Activated T-cell treated with anti-CD3 and anti-CD28 coated beads, Interleukin-2, amount 50 U/mL, for 1 hour (primary cell): ENCODE results near the gene QSER1.
"Not testable (repeated sequence)": the region's sequence is repeated elsewhere in the genome, so short reads cannot be mapped to it uniquely, and the experiment has no call there.

Source experiments
- DNase-seq: peaks from one replicate; pipeline ENCODE4 v3.0.0-alpha.2; 2020

QSER1 gene

GRCh38 chr11:32937283-32937682 is 44.7 kb downstream of the QSER1 start:
- not testable (repeated sequence) for DNase-seq

GRCh38 chr11:32939046-32939445 is 46.4 kb downstream of the QSER1 start:
- DNase-seq: no peak

GRCh38 chr11:32939866-32940265 is 47.3 kb downstream of the QSER1 start:
- no peak for DNase-seq

- DNase-seq: no peak
These were observed 48.3 kb downstream of the QSER1 start for GRCh38 chr11:32940865-32941264.

- no peak for DNase-seq
These were observed 55.4 kb downstream of the QSER1 start for GRCh38 chr11:32947978-32948377.

GRCh38 chr11:32949739-32950138 is 57.1 kb downstream of the QSER1 start:
- DNase-seq: no peak

- DNase-seq: no peak
These were observed 59.8 kb downstream of the QSER1 start for GRCh38 chr11:32952421-32952820.

- no peak for DNase-seq
These were observed 61.1 kb downstream of the QSER1 start for GRCh38 chr11:32953700-32954099.

GRCh38 chr11:32960553-32961164 is 68.0 kb downstream of the QSER1 start:
- no peak for DNase-seq

- DNase-seq: no peak
These were observed 69.4 kb downstream of the QSER1 start for GRCh38 chr11:32962016-32962415.

- no peak for DNase-seq
These were observed 71.1 kb downstream of the QSER1 start for GRCh38 chr11:32963721-32964120.

GRCh38 chr11:32968541-32968940 is 75.9 kb downstream of the QSER1 start:
- DNase-seq: no peak

- DNase-seq: not testable (repeated sequence)
These were observed 79.6 kb downstream of the QSER1 start for GRCh38 chr11:32972233-32972632.

- DNase-seq: no peak
These were observed 80.2 kb downstream of the QSER1 start for GRCh38 chr11:32972781-32973180.

- DNase-seq: no peak
These were observed 90.0 kb downstream of the QSER1 start for GRCh38 chr11:32982626-32983025.

GRCh38 chr11:32983506-32983905 is 90.9 kb downstream of the QSER1 start:
- DNase-seq: no peak

GRCh38 chr11:32985600-32985999 is 93.0 kb downstream of the QSER1 start:
- DNase-seq: no peak

- DNase-seq: no peak
These were observed 95.2 kb downstream of the QSER1 start for GRCh38 chr11:32987851-32988250.

GRCh38 chr11:32990481-32990880 is 97.9 kb downstream of the QSER1 start:
- DNase-seq: no peak

GRCh38 chr11:32991427-32991826 is 98.8 kb downstream of the QSER1 start:
- DNase-seq: no peak

- no peak for DNase-seq
These were observed 99.3 kb downstream of the QSER1 start for GRCh38 chr11:32991898-32992297.

- no peak for DNase-seq
These were observed 107.6 kb downstream of the QSER1 start for GRCh38 chr11:33000181-33000580.

GRCh38 chr11:33001281-33001680 is 108.7 kb downstream of the QSER1 start:
- DNase-seq: no peak

GRCh38 chr11:33001751-33002542 is 109.3 kb downstream of the QSER1 start:
- DNase-seq: no peak

GRCh38 chr11:33005175-33005574 is 112.6 kb downstream of the QSER1 start:
- DNase-seq: no peak
